ENCODE measurements around the gene CCDC40.

GRCh38 chr17:80064696-80065095, 28.3 kb downstream of the CCDC40 start:
- TF ChIP-seq CTCF (IDR thresholded peaks at IDR 0.05): no peak
- TF ChIP-seq POLR2A (IDR thresholded peaks at IDR 0.05): no peak
